Esophagus squamous epithelium (tissue), 4 donors: Measurements from ENCODE around the gene UNC5C.

Experiments
- POLR2A ChIP-seq, 4 donors: fragments of 450-650 bp; IDR thresholded peaks; one replicate each; pipeline ENCODE4 v1.6.1; 2017; ENCODE audit warnings: antibody characterized with exemption in 4 of 4, mild to moderate bottlenecking in 4 of 4, moderate library complexity in 3 of 4
- TF ChIP-seq, protein P1 (sequence below), 6 experiments: fragments of 450-650 bp in 4 of 6; fragments of 200-600 bp in 2 of 6; sonication (generic) in 2 of 6; IDR thresholded peaks; one replicate each; pipeline ENCODE4 v1.5.1; 2016 to 2019; ENCODE audit warnings: antibody characterized with exemption in 6 of 6, mild to moderate bottlenecking in 4 of 6, moderate library complexity in 4 of 6

DNA sequence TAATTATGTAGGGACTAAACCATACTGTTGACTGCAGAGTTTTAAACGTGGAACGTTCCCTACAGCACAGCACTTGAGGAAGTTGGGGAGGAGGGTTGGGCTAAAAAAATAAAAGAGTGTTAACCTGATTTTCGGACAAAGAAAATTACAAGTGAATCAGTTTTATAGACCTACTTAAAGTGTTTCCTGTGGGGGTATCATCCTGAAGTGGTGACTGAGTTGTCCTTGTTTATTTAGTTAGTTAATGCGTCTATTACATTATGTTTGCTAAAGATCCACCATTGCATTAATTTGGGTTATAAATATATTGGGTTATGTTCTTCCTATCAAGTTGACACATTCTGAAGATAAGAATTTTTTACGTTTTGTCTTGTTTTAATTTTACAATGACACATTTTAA, 14.7 kb downstream of the UNC5C start:
- TF ChIP-seq, protein P1, sequence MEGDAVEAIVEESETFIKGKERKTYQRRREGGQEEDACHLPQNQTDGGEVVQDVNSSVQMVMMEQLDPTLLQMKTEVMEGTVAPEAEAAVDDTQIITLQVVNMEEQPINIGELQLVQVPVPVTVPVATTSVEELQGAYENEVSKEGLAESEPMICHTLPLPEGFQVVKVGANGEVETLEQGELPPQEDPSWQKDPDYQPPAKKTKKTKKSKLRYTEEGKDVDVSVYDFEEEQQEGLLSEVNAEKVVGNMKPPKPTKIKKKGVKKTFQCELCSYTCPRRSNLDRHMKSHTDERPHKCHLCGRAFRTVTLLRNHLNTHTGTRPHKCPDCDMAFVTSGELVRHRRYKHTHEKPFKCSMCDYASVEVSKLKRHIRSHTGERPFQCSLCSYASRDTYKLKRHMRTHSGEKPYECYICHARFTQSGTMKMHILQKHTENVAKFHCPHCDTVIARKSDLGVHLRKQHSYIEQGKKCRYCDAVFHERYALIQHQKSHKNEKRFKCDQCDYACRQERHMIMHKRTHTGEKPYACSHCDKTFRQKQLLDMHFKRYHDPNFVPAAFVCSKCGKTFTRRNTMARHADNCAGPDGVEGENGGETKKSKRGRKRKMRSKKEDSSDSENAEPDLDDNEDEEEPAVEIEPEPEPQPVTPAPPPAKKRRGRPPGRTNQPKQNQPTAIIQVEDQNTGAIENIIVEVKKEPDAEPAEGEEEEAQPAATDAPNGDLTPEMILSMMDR (IDR thresholded peaks at IDR 0.05), result no peak
- no peak for TF ChIP-seq POLR2A (IDR thresholded peaks at IDR 0.05)
